ENCODE measurements around the gene EBF4.

- TF ChIP-seq CTCF (IDR thresholded peaks at IDR 0.05) (no peak), POLR2A (IDR thresholded peaks at IDR 0.05) (no peak)
Measured at GRCh38 chr20:2742431-2742830, 49.9 kb downstream of the EBF4 start.
